ENCODE measurements around the gene CDK13.

Gene CDK13

GRCh38 chr7:40099837-40100236, 149.8 kb downstream of the CDK13 start:
- H3K27me3 ChIP-seq (ENCODE audit: insufficient read depth, poor library complexity, severe bottlenecking): no peaks in the 10 kb centered on the region
- no peak overlapping the region for H3K4me3 ChIP-seq (replicated peaks; ENCODE audit: insufficient read depth, low read length)
- H3K27ac ChIP-seq (replicated peaks): no peak overlapping the region
- DNase-seq (ENCODE audit: low read depth in 1 of 2, low spot score in 1 of 2): no peak
- TF ChIP-seq CTCF (IDR thresholded peaks at IDR 0.05; ENCODE audit: insufficient read depth, low read length): no peak
- TF ChIP-seq REST (IDR thresholded peaks at IDR 0.05; ENCODE audit: insufficient replicate concordance, low read depth): no peak
- no peak for TF ChIP-seq GABPA (IDR thresholded peaks at IDR 0.05; ENCODE audit: low read depth)
- TF ChIP-seq POLR2AphosphoS5 (IDR thresholded peaks at IDR 0.05; ENCODE audit: low read depth): no peak
- TF ChIP-seq SPI1 (IDR thresholded peaks at IDR 0.05; ENCODE audit: borderline replicate concordance, low read depth): no peak

GRCh38 chr7:40101201-40101600, 151.1 kb downstream of the CDK13 start:
- TF ChIP-seq GABPA (IDR thresholded peaks at IDR 0.05; ENCODE audit: low read depth) (no peak), REST (IDR thresholded peaks at IDR 0.05; ENCODE audit: insufficient replicate concordance, low read depth) (no peak), SPI1 (IDR thresholded peaks at IDR 0.05; ENCODE audit: borderline replicate concordance, low read depth) (no peak), POLR2AphosphoS5 (IDR thresholded peaks at IDR 0.05; ENCODE audit: low read depth) (no peak), CTCF (IDR thresholded peaks at IDR 0.05; ENCODE audit: insufficient read depth, low read length) (no peak)
- no peak for DNase-seq (ENCODE audit: low read depth in 1 of 2, low spot score in 1 of 2)
- Histone ChIP-seq H3K27ac (replicated peaks) (no peak overlapping the region), H3K4me3 (replicated peaks; ENCODE audit: insufficient read depth, low read length) (no peak overlapping the region), H3K27me3 (ENCODE audit: insufficient read depth, poor library complexity, severe bottlenecking) (no peaks in the 10 kb centered on the region)

GRCh38 chr7:40102897-40103296, 152.8 kb downstream of the CDK13 start:
- no peak overlapping the region for H3K27ac ChIP-seq (replicated peaks)
- no peak overlapping the region for H3K4me3 ChIP-seq (replicated peaks; ENCODE audit: insufficient read depth, low read length)
- TF ChIP-seq CTCF (IDR thresholded peaks at IDR 0.05; ENCODE audit: insufficient read depth, low read length) (no peak), REST (IDR thresholded peaks at IDR 0.05; ENCODE audit: insufficient replicate concordance, low read depth) (no peak)
- H3K27me3 ChIP-seq (ENCODE audit: insufficient read depth, poor library complexity, severe bottlenecking): no peaks in the 10 kb centered on the region
- DNase-seq (ENCODE audit: low read depth in 1 of 2, low spot score in 1 of 2): no peak

All from HL-60 (cell line).